Cardiac septum (tissue), 1 donor: Measurements from ENCODE around the gene PRKCH. TPM values are rescaled to one million over a fixed set of nuclear protein-coding genes. Genes with fewer than 3 reads are reported as not detected.
"Not testable (repeated sequence)": the region's sequence is repeated elsewhere in the genome, so short reads cannot be mapped to it uniquely, and the experiment has no call there.

Experiments
- DNase-seq: peaks from one replicate; pipeline ENCODE4 v3.0.0-alpha.2; 2020; ENCODE audit warnings: low spot score
- intact Hi-C: fragments of 100-400 bp; cut with DNase I; formaldehyde crosslinking; loops from one replicate; pipeline ENCODE4 v1.14.0; 2022
- total RNA-seq: library from RNA; stranded (reverse); fragmentation: NEBNext Ultra II Directional; extraction: Animal tissue kit (Norgen Biotek cat#: 25700); gene quantifications from one replicate; pipeline ENCODE4 v1.2.1, GENCODE V29; 2021
- donor health status: DM: no; HTN: no; CAD: no.

The PRKCH gene
- total RNA-seq, 1 donor from 2014 or later = 17.0 TPM

DNA sequence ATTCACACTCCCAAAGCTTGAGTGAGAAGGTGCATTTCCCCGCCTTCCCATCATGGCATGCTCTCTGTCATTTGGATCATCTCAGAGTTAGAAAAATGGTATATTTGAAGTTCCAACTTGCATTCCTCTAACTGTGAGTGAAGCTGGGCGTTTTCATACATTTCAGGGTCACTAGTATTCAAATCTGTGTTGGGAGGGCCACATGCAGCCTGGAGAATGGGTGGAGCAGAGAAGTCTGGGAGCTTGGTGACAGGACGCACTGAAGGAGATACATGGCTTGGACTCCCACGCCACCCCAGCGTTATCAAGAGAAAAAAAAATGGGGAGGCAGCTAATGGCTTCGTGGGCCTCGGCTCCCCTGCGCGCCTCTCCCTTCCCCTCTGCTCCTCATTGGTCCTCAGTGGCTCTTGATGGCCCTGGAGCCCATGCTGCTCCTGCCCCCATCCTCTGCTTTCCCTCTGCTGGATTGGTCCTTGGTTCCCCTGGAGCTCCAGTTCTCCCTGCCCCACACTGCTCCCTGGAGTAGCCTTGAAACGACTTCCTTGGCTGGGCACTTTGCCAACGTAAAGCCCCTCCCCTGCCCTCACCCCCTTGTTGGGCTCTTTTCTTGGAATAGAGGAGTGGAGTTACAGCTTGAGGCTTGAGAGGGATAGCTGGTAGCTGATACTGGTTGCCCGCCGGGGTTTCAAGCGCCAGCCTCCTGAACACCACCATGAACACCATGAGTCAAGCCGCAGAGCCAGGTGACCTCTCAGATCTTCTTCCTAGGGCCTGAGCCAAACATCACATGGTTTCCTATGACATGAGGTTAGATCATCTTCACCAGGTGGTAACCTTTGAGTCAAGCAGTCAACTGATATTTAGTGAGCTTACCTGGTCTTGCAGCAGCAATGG, 139.6 kb downstream of the PRKCH start:
- intact Hi-C loops = loop anchor here (1.0 to 5.0 kb wide), 2 partner anchors 271 to 376 kb away; no protein-coding TSS in a partner anchor
- no peak for DNase-seq

DNA sequence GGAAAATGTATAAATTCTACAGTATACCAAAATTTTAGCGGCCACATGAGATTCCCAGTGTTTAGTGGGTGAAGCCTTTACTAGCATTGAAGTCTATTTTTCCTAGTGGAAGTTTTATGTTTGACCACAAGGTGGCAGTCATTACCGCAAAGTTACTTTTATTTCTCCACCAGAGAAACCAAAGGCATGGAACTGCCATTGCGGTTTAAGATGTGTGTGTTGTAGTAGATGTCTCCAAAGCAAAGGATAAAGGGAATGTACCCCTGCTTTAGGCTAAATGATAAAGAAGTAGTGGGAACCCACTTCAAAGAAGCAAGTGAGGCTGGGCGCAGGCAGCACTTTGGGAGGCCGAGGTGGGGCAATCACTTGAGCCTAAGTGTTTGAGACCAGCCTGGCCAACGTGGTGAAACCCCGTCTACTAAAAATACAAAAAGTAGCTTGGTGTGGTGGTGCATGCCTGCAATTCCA, 140.5 kb downstream of the PRKCH start:
- intact Hi-C loops = loop anchor here (1.0 to 5.0 kb wide), 3 partner anchors 270 to 375 kb away; partner anchors contain the start of gene SNAPC1
- no peak for DNase-seq

DNA sequence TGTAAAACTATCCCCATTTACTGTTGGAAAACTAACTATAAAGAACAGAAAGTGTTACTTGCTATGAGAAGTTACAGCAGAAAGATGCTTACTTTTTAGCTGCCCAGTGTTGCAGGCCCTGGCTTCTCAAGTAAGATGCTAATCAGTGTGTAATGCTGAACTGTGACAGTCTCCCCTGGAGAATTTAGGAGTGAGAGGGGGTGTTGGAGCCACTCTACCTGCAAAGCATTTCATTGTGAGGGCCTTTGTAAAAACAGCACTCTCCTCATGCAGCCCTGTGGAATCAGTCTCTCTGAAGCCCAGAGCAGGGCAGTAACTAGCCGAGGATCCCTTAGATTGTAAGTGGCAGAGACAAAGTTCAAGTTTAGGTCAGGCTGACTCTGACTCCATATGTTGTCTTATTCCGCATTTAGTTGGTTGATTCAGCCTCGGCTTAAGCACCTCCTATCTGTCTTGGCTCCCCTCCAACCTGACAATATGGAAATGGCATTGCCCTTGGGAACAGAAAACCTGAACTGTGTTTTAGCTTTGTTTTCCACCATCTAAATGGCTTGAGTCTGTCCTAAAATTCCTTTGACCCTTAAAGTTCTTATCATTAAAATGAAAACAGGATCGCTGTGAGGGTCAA, 141.3 kb downstream of the PRKCH start:
- intact Hi-C loops = loop anchor here (2.0 to 5.0 kb wide), 2 partner anchors 270 to 300 kb away; partner anchors contain the start of gene SNAPC1
- no peak for DNase-seq

DNA sequence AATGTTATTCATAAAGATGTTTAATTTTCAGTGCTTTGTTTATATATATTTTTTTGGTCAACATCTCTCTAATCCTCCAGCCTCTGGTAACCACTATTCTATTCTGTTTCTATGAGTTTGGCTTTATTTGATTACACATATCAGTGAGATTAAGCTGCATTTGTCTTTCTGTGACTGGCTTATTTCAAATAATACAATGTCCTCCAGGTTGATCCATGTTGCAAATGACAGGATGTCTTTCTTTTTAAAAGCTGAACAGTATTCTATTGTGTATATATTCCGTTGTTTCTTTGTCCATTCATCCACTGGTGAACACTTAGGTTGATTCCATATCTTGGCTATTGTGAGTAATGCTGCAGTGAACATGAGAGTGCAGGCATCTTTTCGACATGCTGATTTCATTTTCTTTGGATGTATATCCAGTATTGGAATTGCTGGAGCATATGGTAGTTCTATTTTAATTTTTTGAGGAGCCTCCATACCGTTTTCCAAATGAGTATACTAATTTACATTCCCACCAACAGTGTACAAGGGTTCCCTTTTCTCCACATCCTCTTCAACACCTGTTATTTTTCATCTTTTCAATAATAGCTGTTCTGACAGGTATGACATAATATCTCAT, 142.4 kb downstream of the PRKCH start:
- DNase-seq = no peak
- intact Hi-C loops = loop anchor here (2.0 to 5.0 kb wide), 2 partner anchors 269 to 299 kb away; partner anchors contain the start of gene SNAPC1

DNA sequence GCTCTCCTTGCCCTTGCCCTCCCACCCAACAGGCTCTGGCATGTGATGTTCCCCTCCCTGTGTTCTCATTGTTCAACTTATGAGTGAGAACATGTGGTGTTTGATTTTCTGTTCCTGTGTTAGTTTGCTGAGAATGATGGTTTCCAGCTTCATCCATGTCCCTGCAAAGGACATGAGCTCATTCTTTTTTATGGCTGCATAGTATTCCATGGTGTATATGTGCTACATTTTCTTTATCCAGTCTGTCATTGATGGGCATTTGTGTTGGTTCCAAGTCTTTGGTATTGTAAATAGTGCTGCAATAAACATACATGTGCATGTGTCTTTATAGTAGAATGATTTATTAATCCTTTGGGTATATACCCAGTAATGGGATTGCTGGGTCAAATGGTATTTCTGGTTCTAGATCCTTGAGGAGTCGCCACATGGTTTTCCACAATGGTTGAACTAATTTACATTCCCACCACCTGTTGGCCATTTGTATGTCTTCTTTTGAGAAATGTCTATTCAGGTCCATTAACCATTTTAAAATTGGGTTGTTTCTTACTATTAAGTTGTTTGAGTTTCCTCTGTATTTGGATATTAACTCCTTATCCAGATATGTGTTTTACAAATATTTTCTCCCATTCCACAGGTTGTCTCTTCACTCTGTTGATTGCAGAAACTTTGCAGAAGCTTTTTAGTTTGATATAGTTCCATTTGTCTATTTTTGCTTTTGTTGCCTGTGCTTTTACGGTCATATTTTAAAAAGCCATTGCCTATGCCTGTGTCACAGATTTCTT, 143.4 kb downstream of the PRKCH start:
- intact Hi-C loops = loop anchor here (5.0 kb wide), 2 partner anchors 268 to 288 kb away; no protein-coding TSS in a partner anchor

DNA sequence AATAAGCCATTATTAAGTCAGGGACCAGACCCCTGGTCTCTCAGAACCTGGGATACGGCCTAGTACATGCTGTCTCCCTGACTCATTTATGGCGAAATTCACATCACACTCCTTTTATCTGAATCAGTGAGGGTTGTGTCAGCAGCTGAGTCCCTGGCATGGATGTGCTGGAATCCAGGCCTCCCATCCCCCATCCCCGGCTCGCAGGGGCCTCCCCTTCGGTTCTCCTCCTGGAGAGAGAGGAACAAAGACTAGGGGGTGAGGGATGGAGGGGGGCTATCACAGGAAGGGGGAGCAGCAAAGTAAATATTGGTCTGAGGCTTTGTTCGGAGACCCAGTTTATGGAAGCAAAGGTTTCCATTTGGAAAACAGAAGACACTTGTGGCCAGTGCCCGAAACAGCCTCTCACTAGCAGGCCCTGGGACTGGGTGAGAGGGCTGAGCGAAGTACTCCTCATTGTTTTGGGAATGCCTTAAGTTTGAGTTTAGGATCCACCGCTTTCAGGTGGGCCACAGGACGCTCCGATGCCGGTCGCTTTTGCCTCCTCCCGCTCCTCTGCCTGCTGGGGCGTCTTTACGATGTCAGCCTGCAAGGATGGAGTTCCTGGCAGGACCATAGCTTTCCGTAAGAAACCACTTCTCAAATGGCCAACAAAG, 145.0 kb downstream of the PRKCH start:
- intact Hi-C loops = loop anchor here (5.0 kb wide), 1 partner anchor 286 kb away; no protein-coding TSS in a partner anchor
- DNase-seq = peak; percentile 85

More for the DNA sequence above, 143.4 kb downstream of the PRKCH start:
- not testable (repeated sequence) for DNase-seq

DNA sequence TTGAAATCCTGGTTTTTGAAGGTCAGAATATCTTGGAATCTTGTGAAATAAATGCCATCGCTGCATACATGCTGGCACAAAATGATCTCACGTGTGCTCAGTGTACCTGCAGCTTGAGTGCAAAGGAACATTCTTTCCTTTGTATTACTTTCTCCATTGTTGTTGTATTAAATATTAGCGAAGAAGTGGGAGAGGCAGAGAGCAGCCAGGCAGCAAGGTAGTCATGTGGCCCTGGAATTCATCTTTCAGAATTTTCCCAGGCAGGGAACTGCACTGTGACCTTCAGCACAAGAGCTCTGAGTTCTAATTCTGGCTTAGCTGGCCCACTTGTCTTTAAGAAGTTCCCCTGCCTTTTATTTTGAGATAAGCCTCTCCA, 145.5 kb downstream of the PRKCH start:
- intact Hi-C loops = loop anchor here (5.0 kb wide), 1 partner anchor 285 kb away; no protein-coding TSS in a partner anchor
- no peak for DNase-seq

DNA sequence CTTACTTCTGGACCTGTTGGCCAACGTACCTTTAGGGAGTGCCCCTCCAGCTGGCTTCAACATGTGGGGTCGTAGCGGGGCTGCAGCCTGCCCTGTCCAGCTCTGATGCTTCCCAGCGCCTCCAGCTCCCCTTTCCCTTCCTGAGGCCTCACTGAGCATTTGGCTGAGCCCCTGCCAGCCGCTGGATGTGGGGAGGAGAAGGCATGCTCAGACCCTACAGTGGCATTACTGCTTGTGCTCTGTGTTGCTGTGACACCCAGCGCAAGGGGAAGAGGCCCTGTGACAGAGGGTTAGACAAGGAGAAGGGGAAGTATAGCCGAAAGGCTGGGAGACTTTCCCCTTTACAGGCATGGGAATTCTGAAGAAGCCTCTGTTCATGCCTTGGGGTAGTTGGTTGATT, 145.9 kb downstream of the PRKCH start:
- intact Hi-C loops = loop anchor here (5.0 kb wide), 1 partner anchor 285 kb away; no protein-coding TSS in a partner anchor
- DNase-seq = no peak

DNA sequence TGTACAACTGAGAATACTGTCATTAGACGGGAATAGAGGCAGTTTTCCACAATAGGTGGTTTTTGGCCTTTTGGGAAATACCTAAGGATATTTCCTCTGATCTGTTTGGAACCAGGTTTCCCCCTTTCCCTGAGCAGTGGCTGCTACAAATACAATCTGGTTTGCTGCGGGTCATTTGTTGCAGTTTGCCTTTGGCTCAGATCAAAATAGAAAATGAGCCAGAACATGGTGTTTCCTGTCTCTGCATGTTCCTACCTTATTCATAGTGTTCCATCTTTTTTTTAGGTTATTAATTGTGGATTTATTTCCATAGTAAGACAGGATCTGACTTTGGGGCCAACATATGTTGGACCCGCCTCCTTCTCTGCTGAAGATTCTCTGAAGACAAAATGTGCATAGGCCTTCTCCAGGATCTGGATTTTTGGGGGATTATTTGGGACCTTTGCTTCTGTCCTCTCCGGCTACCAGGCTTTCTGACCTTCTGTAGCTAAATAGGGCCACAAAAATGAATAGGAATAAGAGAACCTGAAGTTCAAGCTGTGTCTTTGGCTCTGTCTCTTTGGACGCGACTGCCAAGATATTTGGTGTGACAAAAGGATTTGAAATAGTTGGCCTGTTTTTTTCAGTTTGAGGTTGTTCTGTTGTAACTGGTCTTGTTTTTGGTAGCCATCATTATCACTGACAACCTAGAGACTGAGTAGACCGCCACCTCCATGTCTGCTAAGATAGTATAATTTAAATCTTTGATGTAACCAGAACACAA, 146.9 kb downstream of the PRKCH start:
- intact Hi-C loops = loop anchor here (5.0 kb wide), 1 partner anchor 284 kb away; no protein-coding TSS in a partner anchor

DNA sequence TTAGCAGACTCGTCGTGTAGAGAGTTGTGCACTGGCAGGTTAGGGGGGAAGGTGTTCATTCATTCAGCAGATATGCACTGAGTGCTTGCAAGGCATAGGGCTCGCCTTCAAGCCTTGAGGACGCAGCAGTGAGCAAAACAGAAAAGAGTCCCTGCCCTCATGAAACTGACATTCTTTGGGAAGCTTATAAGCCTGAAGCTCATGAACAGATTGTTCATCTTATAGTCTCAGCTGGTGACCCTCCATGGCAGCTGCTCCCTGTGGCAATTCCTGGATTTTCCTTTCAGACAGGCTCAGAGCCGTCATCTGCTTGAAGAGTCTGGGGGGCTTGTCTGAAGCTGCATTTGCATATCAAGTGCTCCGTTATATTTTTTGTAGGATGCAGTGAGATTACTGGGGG, 148.4 kb downstream of the PRKCH start:
- no peak for DNase-seq
- intact Hi-C loops = loop anchor here (2.0 to 5.0 kb wide), 4 partner anchors 55 to 293 kb away; partner anchors contain the start of genes HIF1A and SNAPC1

More for the DNA sequence above, 146.9 kb downstream of the PRKCH start:
- DNase-seq = no peak

DNA sequence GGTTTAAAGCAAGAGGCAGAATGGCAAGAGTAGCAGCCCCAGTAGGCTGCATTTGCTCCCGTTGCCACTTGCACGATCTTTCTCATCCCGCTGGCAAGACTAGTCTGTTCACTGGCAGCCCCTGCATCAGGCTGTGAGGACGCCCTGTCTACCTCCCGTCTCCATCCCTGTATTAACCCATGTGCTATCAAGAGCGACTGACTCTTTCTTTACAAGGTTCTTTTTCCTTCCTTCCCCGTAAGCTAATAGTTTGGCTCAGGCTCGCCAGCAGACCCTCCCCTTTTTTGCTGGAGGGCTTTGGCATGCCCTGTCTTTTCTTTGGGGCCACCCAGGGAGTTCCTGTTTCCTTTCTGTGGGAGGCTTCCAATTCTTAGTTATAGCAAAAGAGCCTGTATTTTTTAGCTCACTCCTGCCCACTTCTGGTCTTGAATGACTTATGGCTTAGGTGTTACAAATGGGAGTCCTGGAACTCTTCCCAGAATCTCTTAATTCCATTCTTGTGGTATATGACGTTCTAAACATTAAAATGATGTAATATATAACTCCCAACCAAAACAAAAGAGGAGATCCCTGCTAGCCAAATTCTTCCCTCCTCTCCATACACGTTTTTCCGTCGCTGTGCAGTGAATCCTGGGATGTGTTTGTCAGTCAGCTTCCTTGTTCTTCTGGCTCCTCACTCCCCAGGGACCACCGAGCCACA, 149.0 kb downstream of the PRKCH start:
- DNase-seq = no peak
- intact Hi-C loops = loop anchor here (2.0 to 5.0 kb wide), 3 partner anchors 54 to 292 kb away; partner anchors contain the start of genes HIF1A and SNAPC1

DNA sequence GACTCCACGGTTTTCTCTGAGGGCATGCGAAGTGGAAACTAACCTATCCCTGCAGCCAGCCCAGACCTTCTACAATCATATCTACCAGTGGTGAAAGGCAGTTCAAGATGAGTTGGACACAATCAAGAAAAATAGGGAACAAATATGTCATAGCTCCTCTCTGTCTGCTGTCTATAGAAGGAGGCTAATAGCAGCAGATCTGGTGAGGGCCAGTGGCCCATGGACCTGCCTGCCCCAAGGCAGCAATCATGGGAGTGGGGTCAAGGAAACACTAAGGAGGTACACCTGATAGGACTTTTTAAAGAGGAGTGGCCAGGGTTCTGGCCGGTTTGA, 149.5 kb downstream of the PRKCH start:
- intact Hi-C loops = loop anchor here (2.0 to 5.0 kb wide), 3 partner anchors 54 to 292 kb away; partner anchors contain the start of genes HIF1A and SNAPC1
- no peak for DNase-seq

DNA sequence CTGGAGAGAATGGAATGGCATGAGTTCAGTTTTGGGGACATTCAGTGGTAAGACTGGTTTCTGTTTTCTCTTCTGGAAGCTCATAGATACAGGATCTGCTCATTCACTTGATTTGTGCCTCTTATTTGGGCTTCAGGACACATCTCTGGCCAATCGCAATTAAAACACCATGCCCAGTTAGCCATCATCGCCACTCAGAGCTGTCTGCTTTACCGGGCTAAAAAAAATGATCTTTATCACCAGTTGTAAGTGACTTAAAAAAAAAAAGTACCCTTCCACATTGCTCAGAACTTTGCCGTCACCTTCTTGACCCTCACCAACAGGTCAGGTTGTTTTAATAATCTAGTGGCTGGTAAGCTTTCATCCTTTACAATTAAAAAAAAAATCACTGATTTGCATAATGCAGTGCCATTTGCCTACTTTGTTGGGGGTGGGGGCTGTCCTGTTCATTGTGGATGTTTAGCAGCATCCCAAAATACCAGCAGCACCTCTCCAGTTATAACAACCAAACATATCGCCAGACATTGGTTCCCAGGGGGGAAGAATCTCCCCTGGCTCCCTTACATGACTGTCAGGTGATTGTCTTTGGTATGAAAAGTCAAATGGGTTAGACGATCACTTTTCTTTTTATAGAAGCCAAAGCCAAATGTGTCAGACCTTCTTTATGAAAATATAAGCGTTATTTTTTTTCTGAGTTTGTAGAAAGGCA, 150.1 kb downstream of the PRKCH start:
- intact Hi-C loops = loop anchor here (2.0 to 5.0 kb wide), 3 partner anchors 53 to 291 kb away; partner anchors contain the start of genes HIF1A and SNAPC1
- DNase-seq = no peak

DNA sequence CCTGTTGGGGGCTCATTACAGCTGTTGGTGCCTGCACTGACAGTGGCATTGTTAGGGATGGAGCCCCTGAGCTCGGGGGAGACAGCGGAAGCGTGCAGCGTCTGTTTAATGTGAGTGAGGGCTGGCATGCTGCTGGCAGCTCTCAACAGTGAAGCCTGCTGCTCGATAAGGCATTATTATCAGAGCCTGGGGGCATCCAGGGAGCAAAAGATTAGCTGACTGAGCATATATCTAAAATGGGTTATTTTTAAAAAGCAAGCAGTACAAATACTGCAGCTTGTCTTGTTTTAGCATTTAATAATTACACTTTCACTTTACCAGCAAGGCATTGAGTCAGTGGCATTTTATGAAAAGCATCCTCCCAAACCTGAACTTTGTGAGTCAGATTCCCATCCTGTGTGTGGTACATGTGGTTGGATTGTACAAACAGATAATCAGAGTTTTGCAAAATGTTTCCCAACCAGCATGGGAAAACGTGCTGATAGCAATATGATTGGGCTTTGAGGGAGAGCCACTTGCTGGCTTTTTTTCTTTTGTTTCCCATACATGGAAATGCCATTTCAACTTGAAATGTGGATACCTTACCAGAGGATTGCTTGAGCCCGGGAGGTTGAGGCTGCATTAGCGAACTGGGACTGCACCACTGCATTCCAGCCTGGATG, 150.8 kb downstream of the PRKCH start:
- peak; percentile 78 for DNase-seq
- intact Hi-C loops = loop anchor here (5.0 kb wide), 1 partner anchor 225 kb away; the partner anchor contains the start of gene HIF1A

DNA sequence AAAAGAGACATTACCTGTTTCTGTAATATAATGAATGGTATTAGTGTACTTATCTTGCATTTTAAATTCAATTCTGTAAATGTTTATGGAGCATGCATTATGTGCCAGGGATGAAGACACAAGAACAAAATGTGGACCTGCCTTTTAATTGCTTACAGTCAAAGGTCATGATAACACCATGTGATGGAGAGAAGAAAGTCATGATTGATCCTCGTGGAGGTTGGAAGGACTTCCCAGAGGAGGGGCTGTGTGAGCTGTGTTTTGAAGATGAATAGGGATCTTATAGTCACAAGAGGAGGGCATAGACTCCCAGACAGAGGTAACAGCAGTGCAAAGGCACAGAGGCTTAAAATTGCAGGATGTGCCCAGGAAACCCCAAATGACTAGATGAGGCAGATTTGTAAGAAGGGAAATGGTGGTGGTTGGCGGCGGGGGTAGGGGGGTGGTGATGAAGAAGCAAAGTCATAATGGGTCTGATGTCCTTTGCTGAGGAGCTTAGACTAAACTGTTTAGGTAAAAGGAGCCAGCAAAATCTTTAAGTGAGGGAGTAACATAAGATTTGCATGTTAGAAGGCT, 151.5 kb downstream of the PRKCH start:
- intact Hi-C loops = loop anchor here (5.0 kb wide), 1 partner anchor 224 kb away; the partner anchor contains the start of gene HIF1A

More for the DNA sequence above, 151.5 kb downstream of the PRKCH start:
- no peak for DNase-seq
